ENCODE results near the gene LAMB1. TPM values are rescaled to one million over a fixed set of nuclear protein-coding genes. Genes with fewer than 3 reads are reported as not detected.

The LAMB1 gene
- total RNA-seq, result 10 to 100 TPM; 23.7 to 43.6 (median 26.4) TPM
- polyA plus RNA-seq, result 10 to 100 TPM; 17.0 to 45.9 (median 25.8) TPM
- long read RNA-seq, donor 1, full-length matches to known transcripts, result 9 of 21 reads
- long read RNA-seq, donor 1, partial matches to known transcripts, result 12 of 21 reads
- long read RNA-seq, donor 1, other reads (novel, unspliced or antisense), result 0 of 21 reads
- long read RNA-seq, donor 2, full-length matches to known transcripts, result 19 of 54 reads
- long read RNA-seq, donor 2, partial matches to known transcripts, result 31 of 54 reads
- long read RNA-seq, donor 2, other reads (novel, unspliced or antisense), result 4 of 54 reads

- TF ChIP-seq CTCF (IDR thresholded peaks at IDR 0.05), result no peak
- 0 to 1% (median 1%) methylated on average over 71 to 75 of the region's 75 CpGs for WGBS, 3 donors
- peaks cover 0 to 64% (median 9%) of the 10 kb centered on the region in 3 donors for H3K27me3 ChIP-seq (ENCODE audit: insufficient read depth in 3 of 3, low read length in 2 of 3)
- no peaks in the 10 kb centered on the region for H3K36me3 ChIP-seq (ENCODE audit: insufficient read depth in 1 of 2, low read depth in 1 of 2)
- peaks cover 3% of the 10 kb centered on the region for H3K4me1 ChIP-seq
- peak within 1 kb of the TSS; percentile 68 for H3K4me3 ChIP-seq
- peak; percentile 81 to 87 for DNase-seq
- no peaks in the 10 kb centered on the region for H3K9me3 ChIP-seq
- intact Hi-C loops (cut with DNase I), result loop anchor here in 1 of 2 donors (5.0 kb wide), 1 partner anchor 94 kb away; no protein-coding TSS in a partner anchor
- peak; percentile 54 to 70 (median 68) for ATAC-seq
- peak within 1 kb of the TSS; percentile 53 for H3K27ac ChIP-seq
Measured at GRCh38 chr7:108002726-108003598, at the start of gene LAMB1. TSS of gene LAMB1 (minus strand) at chr7:108003161. CDS start at chr7:108002885, 276 bp downstream.

GRCh38 chr7:108051454-108051853 lies 48.5 kb upstream of the LAMB1 start:
- intact Hi-C loops (cut with DNase I), result no loop called here
- Histone ChIP-seq H3K36me3 (ENCODE audit: insufficient read depth in 1 of 2, low read depth in 1 of 2) (no peaks in the 10 kb centered on the region), H3K9me3 (no peaks in the 10 kb centered on the region), H3K4me1 (no peaks in the 10 kb centered on the region), H3K4me3 (no peak overlapping the region), H3K27me3 (ENCODE audit: insufficient read depth in 3 of 3, low read length in 2 of 3) (no peaks in the 10 kb centered on the region), H3K27ac (no peak overlapping the region)
- ATAC-seq (no peak), DNase-seq (no peak)
- no peak for TF ChIP-seq CTCF (IDR thresholded peaks at IDR 0.05)
- whole genome bisulfite sequencing, 3 donors, result 29 to 64% (median 62%) methylated on average over 1 of the region's 1 CpG

- TF ChIP-seq CTCF (IDR thresholded peaks at IDR 0.05), result no peak
- Histone ChIP-seq H3K9me3 (no peaks in the 10 kb centered on the region), H3K27me3 (ENCODE audit: insufficient read depth in 3 of 3, low read length in 2 of 3) (no peaks in the 10 kb centered on the region), H3K4me1 (no peaks in the 10 kb centered on the region), H3K36me3 (ENCODE audit: insufficient read depth in 1 of 2, low read depth in 1 of 2) (no peaks in the 10 kb centered on the region), H3K27ac (no peak overlapping the region), H3K4me3 (no peak overlapping the region)
- WGBS, 3 donors, result 86 to 92% (median 89%) methylated on average over 3 of the region's 3 CpGs
- ATAC-seq (no peak), DNase-seq (no peak)
- intact Hi-C loops (cut with DNase I), result no loop called here
Measured at GRCh38 chr7:108049962-108050361, 47.0 kb upstream of the LAMB1 start.

- intact Hi-C loops (cut with DNase I), result no loop called here
- Histone ChIP-seq H3K4me3 (no peak overlapping the region), H3K27ac (no peak overlapping the region), H3K27me3 (ENCODE audit: insufficient read depth in 3 of 3, low read length in 2 of 3) (no peaks in the 10 kb centered on the region), H3K36me3 (ENCODE audit: insufficient read depth in 1 of 2, low read depth in 1 of 2) (no peaks in the 10 kb centered on the region), H3K9me3 (no peaks in the 10 kb centered on the region), H3K4me1 (no peaks in the 10 kb centered on the region)
- ATAC-seq (no peak), DNase-seq (no peak)
- 95 to 98% (median 97%) methylated on average over 3 of the region's 3 CpGs for WGBS, 3 donors
- no peak for TF ChIP-seq CTCF (IDR thresholded peaks at IDR 0.05)
Measured at GRCh38 chr7:108048422-108048821, 45.5 kb upstream of the LAMB1 start.
